Measurements from ENCODE around the gene CENPC.
"Not testable (repeated sequence)": the region's sequence is repeated elsewhere in the genome, so short reads cannot be mapped to it uniquely, and the experiment has no call there.

Gene CENPC

DNA sequence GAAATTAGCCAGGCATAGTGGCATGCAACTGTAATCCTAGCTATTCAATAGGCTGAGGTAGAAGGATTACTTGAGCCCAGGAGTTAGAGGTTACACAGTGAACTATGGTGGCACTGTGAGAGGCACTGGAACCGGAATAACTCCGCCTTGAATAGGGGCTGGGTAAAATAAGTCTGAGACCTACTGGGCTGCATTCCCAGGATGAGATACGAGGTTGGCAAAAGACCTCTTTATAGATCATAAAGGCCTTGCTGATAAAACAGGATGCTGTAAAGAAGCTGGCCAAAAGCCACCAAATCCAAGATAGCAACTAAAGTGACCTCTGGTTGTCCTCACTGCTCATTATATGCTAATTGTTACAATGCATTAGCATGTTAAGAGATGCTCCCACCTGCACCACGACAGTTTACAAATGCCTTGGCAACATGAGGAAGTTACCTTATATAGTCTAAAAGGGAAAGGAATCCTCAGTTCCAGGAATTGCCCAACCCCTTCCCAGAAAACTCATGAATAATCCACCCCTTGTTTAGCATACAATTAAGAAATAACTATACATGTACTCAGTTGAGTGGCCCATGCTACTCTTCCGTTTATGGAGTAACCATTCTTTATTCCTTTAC is 88.6 kb downstream of the CENPC start:
- H3K36me3 ChIP-seq (ENCODE audit: control insufficient read depth, insufficient read depth, low read length): peaks cover 2% of the 10 kb centered on the region
- H3K27me3 ChIP-seq (replicated peaks; ENCODE audit: control insufficient read depth, insufficient read depth, low read length): no peaks in the 10 kb centered on the region
- TF ChIP-seq, protein P1, sequence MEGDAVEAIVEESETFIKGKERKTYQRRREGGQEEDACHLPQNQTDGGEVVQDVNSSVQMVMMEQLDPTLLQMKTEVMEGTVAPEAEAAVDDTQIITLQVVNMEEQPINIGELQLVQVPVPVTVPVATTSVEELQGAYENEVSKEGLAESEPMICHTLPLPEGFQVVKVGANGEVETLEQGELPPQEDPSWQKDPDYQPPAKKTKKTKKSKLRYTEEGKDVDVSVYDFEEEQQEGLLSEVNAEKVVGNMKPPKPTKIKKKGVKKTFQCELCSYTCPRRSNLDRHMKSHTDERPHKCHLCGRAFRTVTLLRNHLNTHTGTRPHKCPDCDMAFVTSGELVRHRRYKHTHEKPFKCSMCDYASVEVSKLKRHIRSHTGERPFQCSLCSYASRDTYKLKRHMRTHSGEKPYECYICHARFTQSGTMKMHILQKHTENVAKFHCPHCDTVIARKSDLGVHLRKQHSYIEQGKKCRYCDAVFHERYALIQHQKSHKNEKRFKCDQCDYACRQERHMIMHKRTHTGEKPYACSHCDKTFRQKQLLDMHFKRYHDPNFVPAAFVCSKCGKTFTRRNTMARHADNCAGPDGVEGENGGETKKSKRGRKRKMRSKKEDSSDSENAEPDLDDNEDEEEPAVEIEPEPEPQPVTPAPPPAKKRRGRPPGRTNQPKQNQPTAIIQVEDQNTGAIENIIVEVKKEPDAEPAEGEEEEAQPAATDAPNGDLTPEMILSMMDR (IDR thresholded peaks at IDR 0.05; ENCODE audit: insufficient read depth, low read length, poor library complexity, severe bottlenecking): no peak
- DNase-seq (ENCODE audit: extremely low read depth, insufficient read length): no peak
- H3K4me3 ChIP-seq (replicated peaks; ENCODE audit: low read depth, low read length): no peak overlapping the region

DNA sequence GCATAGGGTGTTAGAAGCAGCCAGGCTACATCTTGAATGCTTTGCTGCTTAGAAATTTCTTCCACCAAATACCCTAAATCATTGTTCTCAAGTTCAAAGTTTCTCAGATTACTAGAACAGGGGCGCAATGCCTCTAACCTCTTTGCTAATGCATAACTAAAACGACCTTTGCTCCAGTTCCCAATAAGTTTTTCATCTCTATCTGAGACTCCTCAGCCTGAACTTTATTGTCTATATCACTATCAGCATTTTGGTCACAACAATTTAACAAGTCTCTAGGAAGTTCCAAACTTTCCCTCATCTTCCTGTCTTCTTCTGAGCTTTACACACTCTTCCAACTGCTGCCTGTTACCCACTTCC is 92.5 kb downstream of the CENPC start:
- H3K36me3 ChIP-seq (ENCODE audit: control insufficient read depth, insufficient read depth, low read length); H3K4me3 ChIP-seq (replicated peaks; ENCODE audit: low read depth, low read length); H3K27me3 ChIP-seq (replicated peaks; ENCODE audit: control insufficient read depth, insufficient read depth, low read length); DNase-seq (ENCODE audit: extremely low read depth, insufficient read length): not testable (repeated sequence)

DNA sequence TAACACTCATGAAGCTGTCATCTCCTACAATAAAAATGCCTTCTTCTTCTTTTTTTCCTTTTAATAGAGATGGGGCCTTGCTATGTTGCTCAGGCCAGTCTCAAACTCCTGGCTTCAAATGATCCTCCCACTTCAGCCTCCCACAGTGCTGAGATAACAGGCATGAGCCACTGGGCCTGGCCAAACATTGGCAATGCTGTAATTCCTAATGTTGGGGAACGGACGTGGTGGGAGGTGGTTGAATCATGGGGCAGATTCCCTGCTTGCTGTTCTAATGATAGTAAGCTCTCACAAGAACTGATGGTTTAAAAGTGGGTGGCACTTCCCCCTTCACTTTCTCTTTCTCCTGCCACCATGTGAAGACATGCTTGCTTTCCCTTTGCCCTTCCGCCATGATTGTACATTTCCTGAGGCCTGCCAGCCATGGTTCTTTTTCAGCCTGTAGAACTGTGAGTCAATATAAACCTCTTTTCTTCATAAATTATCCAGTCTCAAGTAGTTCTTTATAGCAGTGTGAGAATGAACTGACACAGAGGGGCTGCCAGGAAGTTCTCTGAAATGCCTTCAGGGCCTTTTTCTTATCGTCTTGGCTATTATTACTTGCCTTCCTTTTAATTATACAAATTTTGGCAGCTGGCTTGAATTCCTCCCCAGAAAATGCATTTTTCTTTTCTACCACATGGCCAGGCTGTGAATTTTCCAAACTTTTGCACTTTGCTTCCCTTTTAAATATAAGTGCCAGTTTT is 93.0 kb downstream of the CENPC start:
- no peaks in the 10 kb centered on the region for H3K27me3 ChIP-seq (replicated peaks; ENCODE audit: control insufficient read depth, insufficient read depth, low read length)
- peaks cover 2% of the 10 kb centered on the region for H3K36me3 ChIP-seq (ENCODE audit: control insufficient read depth, insufficient read depth, low read length)
- H3K4me3 ChIP-seq (replicated peaks; ENCODE audit: low read depth, low read length): no peak overlapping the region
- TF ChIP-seq, protein P1 (IDR thresholded peaks at IDR 0.05; ENCODE audit: insufficient read depth, low read length, poor library complexity, severe bottlenecking): no peak
- DNase-seq (ENCODE audit: extremely low read depth, insufficient read length): no peak

DNA sequence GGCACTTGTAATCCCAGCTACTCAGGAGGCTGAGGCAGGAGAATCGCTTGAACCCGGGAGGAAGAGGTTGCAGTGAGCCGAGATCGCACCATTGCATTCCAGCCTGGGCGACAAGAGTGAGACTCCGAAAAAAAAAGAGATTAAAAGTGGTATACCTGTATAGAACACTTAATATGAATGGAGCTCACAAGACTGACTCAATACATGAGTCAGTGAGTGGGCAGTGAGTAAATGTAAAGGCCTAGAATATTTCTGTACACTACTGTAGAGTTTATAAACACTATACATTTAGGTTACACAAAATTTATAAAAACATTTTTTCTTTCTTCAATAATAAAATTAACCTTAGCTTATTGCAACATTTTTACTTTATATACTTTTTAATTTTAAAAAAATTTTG is 93.8 kb downstream of the CENPC start:
- Histone ChIP-seq H3K4me3 (replicated peaks; ENCODE audit: low read depth, low read length) (no peak overlapping the region), H3K27me3 (replicated peaks; ENCODE audit: control insufficient read depth, insufficient read depth, low read length) (no peaks in the 10 kb centered on the region), H3K36me3 (ENCODE audit: control insufficient read depth, insufficient read depth, low read length) (peaks cover 2% of the 10 kb centered on the region)
- TF ChIP-seq, protein P1 (IDR thresholded peaks at IDR 0.05; ENCODE audit: insufficient read depth, low read length, poor library complexity, severe bottlenecking): no peak
- no peak for DNase-seq (ENCODE audit: extremely low read depth, insufficient read length)

DNA sequence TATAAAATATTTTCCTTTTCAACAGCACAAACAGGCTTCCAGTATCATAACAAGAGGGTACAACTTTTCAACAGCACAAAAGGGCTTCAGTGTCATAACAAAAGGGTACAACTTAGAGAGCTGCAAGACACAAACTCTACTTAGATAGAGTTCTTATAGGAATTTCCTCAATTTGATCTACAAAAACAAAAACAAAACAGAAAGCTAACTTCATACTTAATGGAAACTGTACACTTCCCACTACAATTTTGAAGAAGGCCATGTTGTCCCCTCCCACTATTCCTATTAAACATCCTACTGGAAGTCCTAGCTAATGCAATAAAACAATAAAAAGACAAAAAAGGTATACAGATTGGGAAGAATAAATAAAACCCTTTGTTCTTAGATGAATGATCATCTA is 96.7 kb downstream of the CENPC start:
- TF ChIP-seq, protein P1 (IDR thresholded peaks at IDR 0.05; ENCODE audit: insufficient read depth, low read length, poor library complexity, severe bottlenecking): no peak
- no peak overlapping the region for H3K4me3 ChIP-seq (replicated peaks; ENCODE audit: low read depth, low read length)

DNA sequence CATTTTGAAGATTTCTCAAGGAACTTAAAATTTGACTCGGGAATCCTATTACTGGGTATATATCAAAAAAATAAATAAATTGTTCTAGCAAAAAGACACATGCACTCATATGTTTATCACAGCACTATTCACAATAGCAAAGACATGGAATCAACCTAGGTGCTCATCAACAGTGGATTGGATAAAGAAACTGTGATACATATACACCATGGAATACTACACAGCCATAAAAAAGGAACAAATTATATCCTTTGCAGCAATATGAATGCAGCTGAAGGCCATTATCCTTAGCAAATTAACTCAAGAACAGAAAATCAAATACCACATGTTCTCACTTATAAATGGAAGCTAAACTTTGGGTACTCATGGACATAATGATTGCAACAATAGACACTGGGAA is 97.4 kb downstream of the CENPC start:
- DNase-seq (ENCODE audit: extremely low read depth, insufficient read length): no peak
- TF ChIP-seq, protein P1 (IDR thresholded peaks at IDR 0.05; ENCODE audit: insufficient read depth, low read length, poor library complexity, severe bottlenecking): no peak
- H3K4me3 ChIP-seq (replicated peaks; ENCODE audit: low read depth, low read length): no peak overlapping the region
- H3K27me3 ChIP-seq (replicated peaks; ENCODE audit: control insufficient read depth, insufficient read depth, low read length): no peaks in the 10 kb centered on the region
- H3K36me3 ChIP-seq (ENCODE audit: control insufficient read depth, insufficient read depth, low read length): no peaks in the 10 kb centered on the region

More for the DNA sequence above, 96.7 kb downstream of the CENPC start:
- no peak for DNase-seq (ENCODE audit: extremely low read depth, insufficient read length)
- no peaks in the 10 kb centered on the region for H3K27me3 ChIP-seq (replicated peaks; ENCODE audit: control insufficient read depth, insufficient read depth, low read length)
- peaks cover 2% of the 10 kb centered on the region for H3K36me3 ChIP-seq (ENCODE audit: control insufficient read depth, insufficient read depth, low read length)
